ENCODE results near the gene ADAMTS15.
A peak's percentile ranks its signal among the peaks of the same experiment; 100 is the strongest.

ADAMTS15 gene

DNA sequence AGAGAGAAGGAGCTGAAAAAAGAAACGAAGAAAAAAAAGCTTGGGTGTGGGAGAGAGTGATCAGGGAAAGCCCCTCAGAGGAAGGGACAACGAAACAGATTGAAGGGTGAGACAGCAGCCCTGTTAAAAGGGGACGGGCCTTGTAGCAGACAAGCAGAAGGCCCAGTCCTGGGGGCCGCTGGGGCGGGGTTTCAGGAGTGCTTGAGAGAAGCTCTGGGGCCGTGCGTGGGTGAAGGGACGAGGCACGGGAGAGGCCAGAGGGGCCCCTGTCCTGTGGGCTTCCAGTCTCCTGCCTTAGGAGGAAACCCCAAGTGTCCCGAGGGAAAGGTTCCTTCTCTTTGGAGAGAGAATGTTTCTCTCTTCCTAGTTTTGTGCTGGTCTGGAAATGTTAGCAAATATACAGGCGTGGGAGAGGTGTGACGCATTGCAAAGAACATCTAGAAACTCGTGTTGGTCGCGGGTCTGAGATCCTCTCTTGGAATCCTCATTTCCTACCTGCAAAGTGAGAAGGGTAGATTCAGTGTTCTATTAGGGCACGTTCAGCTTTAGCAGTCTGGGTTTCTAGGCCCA is 28.6 kb downstream of the ADAMTS15 start:
- H3K27me3 ChIP-seq (ENCODE audit: insufficient read depth, poor library complexity, severe bottlenecking), result no peaks in the 10 kb centered on the region
- peaks cover 10% of the 10 kb centered on the region for H3K4me1 ChIP-seq (ENCODE audit: insufficient read depth, poor library complexity, severe bottlenecking)
- H3K27ac ChIP-seq (ENCODE audit: poor library complexity, severe bottlenecking), result no peak overlapping the region
- ATAC-seq (ENCODE audit: low read depth), result no peak
- TF ChIP-seq, protein P1, sequence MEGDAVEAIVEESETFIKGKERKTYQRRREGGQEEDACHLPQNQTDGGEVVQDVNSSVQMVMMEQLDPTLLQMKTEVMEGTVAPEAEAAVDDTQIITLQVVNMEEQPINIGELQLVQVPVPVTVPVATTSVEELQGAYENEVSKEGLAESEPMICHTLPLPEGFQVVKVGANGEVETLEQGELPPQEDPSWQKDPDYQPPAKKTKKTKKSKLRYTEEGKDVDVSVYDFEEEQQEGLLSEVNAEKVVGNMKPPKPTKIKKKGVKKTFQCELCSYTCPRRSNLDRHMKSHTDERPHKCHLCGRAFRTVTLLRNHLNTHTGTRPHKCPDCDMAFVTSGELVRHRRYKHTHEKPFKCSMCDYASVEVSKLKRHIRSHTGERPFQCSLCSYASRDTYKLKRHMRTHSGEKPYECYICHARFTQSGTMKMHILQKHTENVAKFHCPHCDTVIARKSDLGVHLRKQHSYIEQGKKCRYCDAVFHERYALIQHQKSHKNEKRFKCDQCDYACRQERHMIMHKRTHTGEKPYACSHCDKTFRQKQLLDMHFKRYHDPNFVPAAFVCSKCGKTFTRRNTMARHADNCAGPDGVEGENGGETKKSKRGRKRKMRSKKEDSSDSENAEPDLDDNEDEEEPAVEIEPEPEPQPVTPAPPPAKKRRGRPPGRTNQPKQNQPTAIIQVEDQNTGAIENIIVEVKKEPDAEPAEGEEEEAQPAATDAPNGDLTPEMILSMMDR (IDR thresholded peaks at IDR 0.05; ENCODE audit: poor library complexity, severe bottlenecking), result no peak
- H3K9me3 ChIP-seq (ENCODE audit: severe bottlenecking), result no peaks in the 10 kb centered on the region
- no peaks in the 10 kb centered on the region for H3K36me3 ChIP-seq (ENCODE audit: low read depth)
- no peak for DNase-seq (ENCODE audit: low spot score)
- no peak overlapping the region for H3K4me3 ChIP-seq (ENCODE audit: severe bottlenecking)

DNA sequence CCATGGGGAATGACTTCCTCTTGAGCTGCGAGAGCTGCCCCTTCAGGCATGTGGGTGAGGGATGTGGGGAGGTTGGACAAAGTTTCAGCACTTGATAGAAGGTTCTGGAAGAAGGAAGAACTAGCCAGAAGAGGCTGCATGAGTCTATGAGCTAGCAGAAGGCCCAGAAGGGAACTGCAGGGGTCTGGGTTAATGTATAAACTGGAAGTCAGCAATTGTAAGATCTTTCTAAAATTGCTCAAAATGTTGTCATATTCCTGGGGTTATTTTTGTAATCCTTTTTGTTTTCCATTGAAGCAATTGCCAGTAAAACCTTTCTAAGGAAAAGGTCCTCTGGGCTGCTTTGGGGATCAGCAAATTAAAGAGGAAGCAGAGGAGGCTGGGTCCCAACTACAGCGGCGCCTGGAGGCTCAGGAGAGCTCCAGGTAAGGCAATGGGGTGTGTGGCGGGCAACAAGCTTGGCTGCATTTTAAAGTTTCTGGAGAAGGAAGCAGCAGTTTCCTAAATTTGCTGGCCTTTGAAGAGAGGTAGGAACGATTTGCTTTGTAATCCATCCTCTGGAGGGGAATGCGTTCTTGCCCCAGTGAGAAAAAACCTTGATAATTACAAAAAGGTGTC is 29.2 kb downstream of the ADAMTS15 start:
- DNase-seq (ENCODE audit: low spot score) (no peak), ATAC-seq (ENCODE audit: low read depth) (no peak; the same call in 2 of the 3 replicates)
- H3K4me1 ChIP-seq (ENCODE audit: insufficient read depth, poor library complexity, severe bottlenecking), result peaks cover 10% of the 10 kb centered on the region
- no peaks in the 10 kb centered on the region for H3K9me3 ChIP-seq (ENCODE audit: severe bottlenecking)
- no peak overlapping the region for H3K27ac ChIP-seq (ENCODE audit: poor library complexity, severe bottlenecking)
- TF ChIP-seq, protein P1 (IDR thresholded peaks at IDR 0.05; ENCODE audit: poor library complexity, severe bottlenecking), result no peak
- no peaks in the 10 kb centered on the region for H3K36me3 ChIP-seq (ENCODE audit: low read depth)
- no peak overlapping the region for H3K4me3 ChIP-seq (ENCODE audit: severe bottlenecking)
- no peaks in the 10 kb centered on the region for H3K27me3 ChIP-seq (ENCODE audit: insufficient read depth, poor library complexity, severe bottlenecking)

DNA sequence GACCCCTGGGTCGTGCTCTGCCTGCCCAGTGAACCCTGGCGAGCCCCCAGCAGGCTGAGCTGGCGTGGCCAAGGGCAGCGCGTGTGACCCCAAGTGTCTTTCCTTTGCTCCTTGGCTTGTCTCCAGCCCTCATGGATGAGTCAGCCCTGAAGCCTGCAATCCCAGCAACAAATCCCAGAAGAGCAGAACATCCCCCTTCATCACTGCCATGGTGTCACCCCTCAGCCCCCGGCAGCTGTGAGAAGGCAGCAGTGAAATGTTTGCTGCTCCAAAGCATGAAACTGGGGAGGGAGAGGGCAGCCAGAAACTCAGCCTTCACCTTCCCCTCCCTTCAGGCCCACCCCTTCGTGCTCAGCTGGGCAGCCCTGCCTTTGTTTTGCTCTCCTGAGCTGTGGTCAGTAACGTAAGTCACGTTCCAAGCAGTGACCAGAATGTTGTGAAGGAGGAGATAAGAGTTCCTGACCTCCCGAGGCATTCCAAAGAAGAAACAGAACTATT is 29.8 kb downstream of the ADAMTS15 start:
- Histone ChIP-seq H3K36me3 (ENCODE audit: low read depth) (no peaks in the 10 kb centered on the region), H3K27ac (ENCODE audit: poor library complexity, severe bottlenecking) (no peak overlapping the region), H3K4me3 (ENCODE audit: severe bottlenecking) (no peak overlapping the region), H3K27me3 (ENCODE audit: insufficient read depth, poor library complexity, severe bottlenecking) (no peaks in the 10 kb centered on the region), H3K4me1 (ENCODE audit: insufficient read depth, poor library complexity, severe bottlenecking) (peaks cover 10% of the 10 kb centered on the region), H3K9me3 (ENCODE audit: severe bottlenecking) (no peaks in the 10 kb centered on the region)
- DNase-seq (ENCODE audit: low spot score) (no peak), ATAC-seq (ENCODE audit: low read depth) (peak; percentile 84)
- TF ChIP-seq, protein P1 (IDR thresholded peaks at IDR 0.05; ENCODE audit: poor library complexity, severe bottlenecking), result no peak

DNA sequence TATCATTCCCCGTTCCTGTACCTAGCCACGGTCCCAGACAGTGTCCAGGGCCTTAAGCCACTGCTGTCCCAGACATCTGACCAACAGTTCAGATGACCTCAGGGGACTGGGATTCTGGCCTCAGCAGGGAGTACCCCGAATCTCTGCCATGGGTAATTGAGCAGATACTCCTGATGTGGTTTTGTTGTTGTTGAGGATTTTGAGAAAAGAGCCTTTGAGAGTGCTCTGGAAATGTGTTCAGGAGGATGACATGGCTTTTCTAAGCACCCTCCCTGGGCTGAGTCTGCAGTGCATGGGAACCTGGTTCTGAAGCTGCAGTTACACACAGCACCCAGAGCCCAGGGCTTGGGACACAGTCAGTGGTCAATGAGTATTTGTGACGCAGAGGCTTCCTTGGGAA is 30.4 kb downstream of the ADAMTS15 start:
- Histone ChIP-seq H3K4me3 (ENCODE audit: severe bottlenecking) (no peak overlapping the region), H3K27ac (ENCODE audit: poor library complexity, severe bottlenecking) (no peak overlapping the region)

More for the DNA sequence above, 30.4 kb downstream of the ADAMTS15 start:
- H3K27me3 ChIP-seq (ENCODE audit: insufficient read depth, poor library complexity, severe bottlenecking), result no peaks in the 10 kb centered on the region
- DNase-seq (ENCODE audit: low spot score), result no peak
- no peak for ATAC-seq (ENCODE audit: low read depth)
- H3K4me1 ChIP-seq (ENCODE audit: insufficient read depth, poor library complexity, severe bottlenecking), result peaks cover 10% of the 10 kb centered on the region
- TF ChIP-seq, protein P1 (IDR thresholded peaks at IDR 0.05; ENCODE audit: poor library complexity, severe bottlenecking), result no peak
- no peaks in the 10 kb centered on the region for H3K9me3 ChIP-seq (ENCODE audit: severe bottlenecking)
- H3K36me3 ChIP-seq (ENCODE audit: low read depth), result no peaks in the 10 kb centered on the region

Measured in RWPE2 (cell line).